ENCODE measurements around the gene PARP12. TPM values are rescaled to one million over a fixed set of nuclear protein-coding genes. Genes with fewer than 3 reads are reported as not detected.

PARP12 gene
- total RNA-seq, 3 donors from 2014 or later (not counting 1 experiment from before 2014, with no cell fraction given) = 116 to 151 (median 130) TPM

DNA sequence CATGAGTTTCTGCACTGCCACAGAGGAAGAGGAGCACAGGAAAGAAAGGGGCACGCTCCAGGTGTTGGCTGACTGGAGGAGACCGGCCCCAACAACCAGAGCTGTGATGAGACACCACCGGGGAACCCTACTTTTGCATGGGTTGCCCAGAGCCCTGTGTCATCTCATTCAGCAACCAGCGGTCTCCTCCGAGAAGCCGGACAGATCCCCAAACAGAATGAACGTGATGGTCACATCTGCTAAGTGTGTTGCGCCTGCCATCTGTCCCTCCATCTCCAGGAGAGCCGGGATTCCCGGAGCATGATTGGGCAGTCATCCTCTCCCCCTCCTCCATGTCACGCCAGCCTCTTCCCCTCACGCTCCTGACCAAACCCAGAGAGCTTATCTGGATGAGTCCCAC lies 22.9 kb downstream of the PARP12 start:
- Histone ChIP-seq H3K4me3 (ENCODE audit: low read length) (no peak overlapping the region), H3K4me1 (ENCODE audit: control insufficient read depth, insufficient read depth, low read length) (peaks cover 11% of the 10 kb centered on the region), H3K27me3 (ENCODE audit: control insufficient read depth, insufficient read depth, low read length) (no peaks in the 10 kb centered on the region), H3K27ac (ENCODE audit: low read length) (no peak overlapping the region), H3K9me3 (ENCODE audit: control insufficient read depth, insufficient read depth, low read length) (no peaks in the 10 kb centered on the region), H3K36me3 (ENCODE audit: control insufficient read depth, insufficient read depth, low read length) (peaks cover 61% of the 10 kb centered on the region)
- TF ChIP-seq, protein P1, sequence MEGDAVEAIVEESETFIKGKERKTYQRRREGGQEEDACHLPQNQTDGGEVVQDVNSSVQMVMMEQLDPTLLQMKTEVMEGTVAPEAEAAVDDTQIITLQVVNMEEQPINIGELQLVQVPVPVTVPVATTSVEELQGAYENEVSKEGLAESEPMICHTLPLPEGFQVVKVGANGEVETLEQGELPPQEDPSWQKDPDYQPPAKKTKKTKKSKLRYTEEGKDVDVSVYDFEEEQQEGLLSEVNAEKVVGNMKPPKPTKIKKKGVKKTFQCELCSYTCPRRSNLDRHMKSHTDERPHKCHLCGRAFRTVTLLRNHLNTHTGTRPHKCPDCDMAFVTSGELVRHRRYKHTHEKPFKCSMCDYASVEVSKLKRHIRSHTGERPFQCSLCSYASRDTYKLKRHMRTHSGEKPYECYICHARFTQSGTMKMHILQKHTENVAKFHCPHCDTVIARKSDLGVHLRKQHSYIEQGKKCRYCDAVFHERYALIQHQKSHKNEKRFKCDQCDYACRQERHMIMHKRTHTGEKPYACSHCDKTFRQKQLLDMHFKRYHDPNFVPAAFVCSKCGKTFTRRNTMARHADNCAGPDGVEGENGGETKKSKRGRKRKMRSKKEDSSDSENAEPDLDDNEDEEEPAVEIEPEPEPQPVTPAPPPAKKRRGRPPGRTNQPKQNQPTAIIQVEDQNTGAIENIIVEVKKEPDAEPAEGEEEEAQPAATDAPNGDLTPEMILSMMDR (IDR thresholded peaks at IDR 0.05) = no peak
- no peaks in the 10 kb centered on the region for H3K27me3 Mint-ChIP-seq (ENCODE audit: low read depth in 2 of 2)
- peaks cover 11 to 16% of the 10 kb centered on the region in 2 donors for H3K4me1 Mint-ChIP-seq
- DNase-seq (no peak), ATAC-seq (no peak)
- no peaks in the 10 kb centered on the region for H3K9me3 Mint-ChIP-seq
- H3K27ac Mint-ChIP-seq = peak overlapping the region in 1 of 2 donors; percentile 13
- H3K4me3 Mint-ChIP-seq = no peak overlapping the region
- WGBS (ENCODE audit: insufficient coverage) = 96% methylated on average over 12 of the region's 12 CpGs
- peaks cover 16% of the 10 kb centered on the region for H3K36me3 Mint-ChIP-seq
- intact Hi-C loops (cut with micrococcal nuclease) = no loop called here

DNA sequence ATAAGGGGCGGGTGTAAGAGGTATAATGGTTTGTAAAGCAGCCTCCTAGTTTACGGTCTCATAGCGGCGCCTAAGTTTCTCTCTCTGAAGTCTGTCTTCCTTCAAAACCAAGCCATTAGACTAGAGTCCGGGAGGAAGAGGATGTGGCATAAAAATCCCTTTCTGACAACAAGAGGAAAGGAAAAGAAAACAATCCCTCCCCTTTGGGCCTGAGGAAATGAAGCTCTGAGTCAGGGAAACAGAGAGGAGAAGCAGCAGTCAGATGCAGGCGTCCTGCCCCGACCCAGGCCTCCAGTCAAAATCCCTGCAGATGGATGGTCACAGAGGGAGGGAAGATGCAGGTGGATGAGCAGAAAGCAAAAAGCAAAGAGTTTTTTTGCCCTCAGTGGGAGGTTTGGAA lies 23.7 kb downstream of the PARP12 start:
- WGBS (ENCODE audit: insufficient coverage) = 98% methylated on average over 3 of the region's 7 CpGs
- intact Hi-C loops (cut with micrococcal nuclease) = no loop called here

DNA sequence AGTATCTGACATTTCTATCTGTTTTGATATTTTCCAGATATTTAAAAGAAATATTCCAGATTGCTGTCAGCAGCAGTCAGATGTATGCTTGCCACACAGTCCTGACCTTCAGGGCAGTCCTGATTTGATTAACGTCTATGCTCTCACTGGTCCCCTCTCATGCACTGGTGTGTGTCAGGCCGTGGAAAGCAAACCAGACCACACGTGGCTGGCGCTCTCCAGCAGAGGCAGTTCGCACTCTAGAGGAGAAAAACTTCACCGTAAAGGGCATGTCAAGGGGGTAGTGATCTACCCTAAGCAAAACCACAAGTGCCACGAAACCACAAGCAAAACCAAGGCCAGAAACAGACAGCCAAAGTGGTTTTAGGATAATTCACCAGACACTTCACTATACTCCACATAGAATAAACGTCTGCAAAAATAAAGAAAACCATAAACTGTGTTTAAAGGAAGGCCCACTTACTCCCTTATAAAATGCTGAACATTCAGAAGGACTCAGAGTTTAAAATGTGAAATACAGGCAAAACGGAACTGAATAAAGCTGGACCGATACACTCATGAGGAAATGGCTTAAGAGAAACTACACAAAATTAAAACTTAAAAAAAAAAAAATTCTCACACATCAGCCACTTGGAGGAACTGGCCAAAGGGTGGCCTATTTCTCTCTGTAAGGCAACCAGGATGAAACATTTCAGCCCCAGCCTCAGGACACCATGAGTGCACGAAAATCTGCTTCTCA lies 26.4 kb downstream of the PARP12 start:
- peaks cover 11% of the 10 kb centered on the region for H3K4me1 ChIP-seq (ENCODE audit: control insufficient read depth, insufficient read depth, low read length)
- TF ChIP-seq, protein P1 (IDR thresholded peaks at IDR 0.05) = no peak
- H3K4me3 Mint-ChIP-seq = no peak overlapping the region
- no peak overlapping the region for H3K27ac ChIP-seq (ENCODE audit: low read length)
- intact Hi-C loops (cut with micrococcal nuclease) = no loop called here
- H3K9me3 Mint-ChIP-seq = no peaks in the 10 kb centered on the region
- no peak overlapping the region for H3K4me3 ChIP-seq (ENCODE audit: low read length)
- peaks cover 6% of the 10 kb centered on the region for H3K36me3 Mint-ChIP-seq
- H3K27ac Mint-ChIP-seq = peak overlapping the region; percentile 51 to 56
- 18% methylated on average over 10 of the region's 11 CpGs for WGBS (ENCODE audit: insufficient coverage)
- H3K27me3 ChIP-seq (ENCODE audit: control insufficient read depth, insufficient read depth, low read length) = no peaks in the 10 kb centered on the region
- ATAC-seq (peak; percentile 71 to 84 (median 77)), DNase-seq (peak in 1 of 2 donors; percentile 21)
- H3K36me3 ChIP-seq (ENCODE audit: control insufficient read depth, insufficient read depth, low read length) = peaks cover 61% of the 10 kb centered on the region
- peaks cover 11 to 21% of the 10 kb centered on the region in 2 donors for H3K4me1 Mint-ChIP-seq
- H3K9me3 ChIP-seq (ENCODE audit: control insufficient read depth, insufficient read depth, low read length) = no peaks in the 10 kb centered on the region
- H3K27me3 Mint-ChIP-seq (ENCODE audit: low read depth in 2 of 2) = no peaks in the 10 kb centered on the region

More for the DNA sequence above, 23.7 kb downstream of the PARP12 start:
- peaks cover 11% of the 10 kb centered on the region for H3K4me1 ChIP-seq (ENCODE audit: control insufficient read depth, insufficient read depth, low read length)
- peaks cover 60% of the 10 kb centered on the region for H3K36me3 ChIP-seq (ENCODE audit: control insufficient read depth, insufficient read depth, low read length)
- TF ChIP-seq, protein P1 (IDR thresholded peaks at IDR 0.05) = no peak
- no peaks in the 10 kb centered on the region for H3K9me3 ChIP-seq (ENCODE audit: control insufficient read depth, insufficient read depth, low read length)
- H3K27me3 Mint-ChIP-seq (ENCODE audit: low read depth in 2 of 2) = no peaks in the 10 kb centered on the region
- H3K4me3 Mint-ChIP-seq = no peak overlapping the region
- no peaks in the 10 kb centered on the region for H3K9me3 Mint-ChIP-seq
- peaks cover 11 to 16% of the 10 kb centered on the region in 2 donors for H3K4me1 Mint-ChIP-seq
- H3K4me3 ChIP-seq (ENCODE audit: low read length) = no peak overlapping the region
- peaks cover 10% of the 10 kb centered on the region for H3K36me3 Mint-ChIP-seq
- no peak overlapping the region for H3K27ac ChIP-seq (ENCODE audit: low read length)
- ATAC-seq (no peak), DNase-seq (no peak)
- H3K27ac Mint-ChIP-seq = no peak overlapping the region
- no peaks in the 10 kb centered on the region for H3K27me3 ChIP-seq (ENCODE audit: control insufficient read depth, insufficient read depth, low read length)

Data from natural killer cell (primary cell).